ENCODE data around the gene GTSE1.
"Not testable (repeated sequence)": the region's sequence is repeated elsewhere in the genome, so short reads cannot be mapped to it uniquely, and the experiment has no call there.

Gene GTSE1, protein sequence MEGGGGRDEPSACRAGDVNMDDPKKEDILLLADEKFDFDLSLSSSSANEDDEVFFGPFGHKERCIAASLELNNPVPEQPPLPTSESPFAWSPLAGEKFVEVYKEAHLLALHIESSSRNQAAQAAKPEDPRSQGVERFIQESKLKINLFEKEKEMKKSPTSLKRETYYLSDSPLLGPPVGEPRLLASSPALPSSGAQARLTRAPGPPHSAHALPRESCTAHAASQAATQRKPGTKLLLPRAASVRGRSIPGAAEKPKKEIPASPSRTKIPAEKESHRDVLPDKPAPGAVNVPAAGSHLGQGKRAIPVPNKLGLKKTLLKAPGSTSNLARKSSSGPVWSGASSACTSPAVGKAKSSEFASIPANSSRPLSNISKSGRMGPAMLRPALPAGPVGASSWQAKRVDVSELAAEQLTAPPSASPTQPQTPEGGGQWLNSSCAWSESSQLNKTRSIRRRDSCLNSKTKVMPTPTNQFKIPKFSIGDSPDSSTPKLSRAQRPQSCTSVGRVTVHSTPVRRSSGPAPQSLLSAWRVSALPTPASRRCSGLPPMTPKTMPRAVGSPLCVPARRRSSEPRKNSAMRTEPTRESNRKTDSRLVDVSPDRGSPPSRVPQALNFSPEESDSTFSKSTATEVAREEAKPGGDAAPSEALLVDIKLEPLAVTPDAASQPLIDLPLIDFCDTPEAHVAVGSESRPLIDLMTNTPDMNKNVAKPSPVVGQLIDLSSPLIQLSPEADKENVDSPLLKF

DNA sequence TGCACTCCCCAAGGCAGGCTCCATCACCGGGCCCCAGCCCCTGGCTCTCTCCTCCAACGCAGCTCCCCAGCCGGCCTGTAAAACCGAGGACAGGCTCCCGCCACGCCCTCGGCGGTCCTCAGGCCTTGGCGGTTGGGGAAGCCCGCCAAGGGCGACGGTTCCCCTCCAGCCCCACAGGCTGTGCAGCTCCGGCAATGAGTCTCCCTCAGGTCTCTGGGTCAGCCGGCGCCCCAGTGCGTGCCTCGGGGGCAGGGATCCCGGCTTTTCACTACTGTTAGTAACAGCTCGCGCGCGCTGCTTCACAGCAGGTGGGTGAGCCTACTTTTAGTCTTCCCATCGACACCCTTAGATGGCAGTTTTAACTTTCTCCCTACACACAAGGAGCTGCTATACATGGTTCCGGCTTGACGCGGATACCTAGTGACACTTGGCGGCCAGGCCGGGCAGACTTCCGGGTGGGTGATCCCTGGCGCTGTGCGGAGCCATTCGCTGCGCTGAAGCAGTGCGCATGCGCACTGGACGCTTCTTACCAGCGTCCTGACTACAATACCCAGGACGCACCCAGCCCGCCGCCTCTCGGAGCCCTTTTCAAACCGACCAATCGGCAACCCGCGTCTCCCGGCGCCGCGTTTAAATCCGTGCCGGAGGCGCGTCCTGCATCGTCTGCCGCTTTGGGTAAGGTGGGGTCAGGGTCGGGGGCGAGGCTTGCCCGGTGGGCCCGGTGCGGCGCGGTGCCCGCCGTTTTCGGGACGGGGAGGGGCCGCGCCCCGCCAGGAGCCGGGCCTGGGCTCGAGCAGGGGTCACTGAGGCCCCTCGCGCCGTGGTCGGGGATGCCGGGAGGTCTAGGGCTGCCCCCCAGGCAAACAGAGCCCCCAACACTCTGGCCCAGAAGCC, at the start of gene GTSE1:
GTSE1 (plus strand) TSS at position 614 of the 894 bp plus-strand sequence. CDS start 531 bp downstream, outside the sequence.
- DNase-seq: peak; percentile 96

DNA sequence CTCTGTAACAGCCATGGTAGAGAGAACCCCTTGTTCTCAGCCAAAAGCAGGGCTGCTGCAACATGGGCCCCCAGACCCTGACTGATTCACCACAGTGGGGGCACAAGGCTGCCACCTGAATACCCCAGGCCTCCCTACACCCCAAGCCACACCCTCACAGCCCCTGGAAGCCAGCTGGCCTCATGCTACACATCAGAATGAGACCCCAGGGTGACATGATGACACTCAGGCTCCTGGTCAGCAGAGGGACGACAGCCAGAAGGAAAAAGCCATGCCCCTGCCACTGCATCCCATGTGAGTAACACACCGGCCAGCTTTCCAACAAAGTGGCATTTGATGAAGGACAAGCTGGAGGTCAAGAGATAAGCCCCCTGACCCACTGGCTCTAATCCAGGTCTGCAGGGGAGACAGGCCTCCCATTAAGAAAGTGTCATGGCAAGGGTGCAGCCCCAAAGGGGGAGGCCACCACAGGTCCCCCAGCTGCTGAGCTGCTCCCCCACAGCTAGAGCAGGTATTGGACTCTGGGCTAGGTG, 49.2 kb upstream of the GTSE1 start:
- DNase-seq: no peak

DNA sequence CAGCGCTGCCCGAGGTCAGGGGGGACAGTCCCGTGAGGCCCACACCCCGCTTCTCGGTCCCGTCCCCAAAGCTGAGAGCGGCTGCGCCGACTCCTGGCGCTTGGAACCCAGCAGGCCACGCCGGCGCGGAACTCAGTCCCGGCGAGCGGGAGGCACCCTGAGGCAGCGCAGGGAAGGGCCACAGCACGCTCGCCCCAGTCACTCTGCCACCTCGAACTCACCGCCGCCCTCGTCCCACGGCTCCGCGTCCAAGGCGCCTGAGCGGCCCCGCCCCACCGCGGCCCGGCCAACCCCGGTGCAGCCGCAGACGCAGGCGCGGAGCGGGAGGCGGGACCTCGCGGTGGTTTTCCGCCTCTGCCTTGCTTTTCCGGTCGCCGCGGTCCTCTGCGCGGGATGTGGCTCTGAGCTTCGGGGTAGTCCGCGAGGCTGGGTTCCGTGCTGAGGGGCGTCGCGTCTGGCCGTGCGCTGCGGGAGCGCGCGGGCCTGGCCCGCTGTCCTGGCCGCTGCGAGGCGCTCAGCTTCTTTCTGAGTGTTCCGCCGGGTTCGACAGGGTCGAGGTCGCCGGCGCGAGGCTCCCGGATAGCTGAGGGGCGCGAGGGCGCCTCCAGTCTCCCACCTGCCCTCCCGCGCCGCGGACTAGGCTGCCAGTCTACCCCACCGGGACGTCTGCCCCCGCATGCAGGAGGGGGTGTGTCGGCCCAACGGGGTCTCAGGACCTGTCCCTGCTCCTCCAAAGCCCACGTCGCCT, 46.5 kb upstream of the GTSE1 start, which contains the start of gene CDPF1:
CDPF1 (minus strand) TSS at position 259 of the 748 bp plus-strand sequence. CDS start 2,009 bp downstream, outside the sequence.
- DNase-seq: peak; percentile 89

DNA sequence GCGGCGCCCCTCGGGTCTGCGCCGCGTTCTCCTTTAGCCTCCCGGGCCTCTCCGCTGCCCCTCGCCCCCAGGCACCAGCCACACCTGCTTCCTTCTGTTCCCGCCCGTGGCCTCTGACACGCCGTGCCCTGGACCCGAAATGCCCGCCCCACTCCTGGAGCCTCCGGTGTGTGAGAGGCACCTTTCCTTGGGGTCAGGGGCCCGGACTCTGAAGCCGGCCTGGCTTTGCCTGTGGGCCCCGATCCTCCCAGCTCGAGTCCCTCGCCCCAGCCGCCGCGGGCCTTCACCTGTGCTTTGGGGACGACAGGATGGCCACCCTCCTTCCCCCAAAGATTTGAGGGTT, 45.9 kb upstream of the GTSE1 start:
- DNase-seq: no peak

DNA sequence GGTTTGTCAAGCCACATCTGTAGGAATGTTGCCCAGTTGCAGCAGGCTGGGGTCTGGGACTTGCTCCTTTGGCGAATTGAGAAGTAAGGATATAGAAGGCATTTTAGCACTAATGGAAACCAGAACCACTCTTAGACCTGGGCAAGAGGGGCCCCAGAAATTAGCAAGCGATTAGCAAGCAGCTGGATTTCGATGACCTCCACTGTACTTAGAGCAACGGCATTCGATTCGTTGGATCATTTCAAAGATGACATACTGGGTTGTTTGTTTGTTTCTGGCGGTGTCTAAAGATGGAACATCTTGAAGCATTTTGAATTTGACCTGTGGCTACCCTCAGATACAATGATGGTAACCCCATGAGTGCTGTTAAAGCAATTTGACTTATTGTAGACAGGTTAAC, 45.4 kb upstream of the GTSE1 start:
- DNase-seq: no peak

DNA sequence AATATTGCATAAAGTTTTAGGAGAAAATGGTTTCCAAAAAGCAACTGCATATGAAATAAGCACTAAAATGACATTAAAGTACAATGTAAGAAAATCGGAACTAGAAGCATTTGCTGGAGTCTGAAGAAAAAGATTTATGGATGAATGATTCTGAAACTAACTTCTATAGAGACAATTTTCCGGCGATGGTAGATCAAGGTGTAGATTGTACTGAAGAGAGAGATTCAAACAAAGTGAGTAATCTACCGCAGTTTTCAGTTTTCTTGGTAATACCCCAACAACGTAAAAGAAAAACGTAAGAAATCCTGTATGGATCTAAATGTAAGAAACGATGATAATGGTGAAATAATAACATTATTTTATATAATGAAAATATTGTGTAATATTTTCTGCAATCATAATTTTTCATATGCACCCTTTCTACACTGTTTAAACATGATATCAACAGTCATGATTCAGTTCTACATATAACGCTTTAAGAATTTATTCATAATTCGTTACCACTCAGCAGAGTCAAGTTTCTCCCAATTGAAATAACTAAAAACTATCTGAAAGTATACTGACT, 44.8 kb upstream of the GTSE1 start:
- no peak for DNase-seq

DNA sequence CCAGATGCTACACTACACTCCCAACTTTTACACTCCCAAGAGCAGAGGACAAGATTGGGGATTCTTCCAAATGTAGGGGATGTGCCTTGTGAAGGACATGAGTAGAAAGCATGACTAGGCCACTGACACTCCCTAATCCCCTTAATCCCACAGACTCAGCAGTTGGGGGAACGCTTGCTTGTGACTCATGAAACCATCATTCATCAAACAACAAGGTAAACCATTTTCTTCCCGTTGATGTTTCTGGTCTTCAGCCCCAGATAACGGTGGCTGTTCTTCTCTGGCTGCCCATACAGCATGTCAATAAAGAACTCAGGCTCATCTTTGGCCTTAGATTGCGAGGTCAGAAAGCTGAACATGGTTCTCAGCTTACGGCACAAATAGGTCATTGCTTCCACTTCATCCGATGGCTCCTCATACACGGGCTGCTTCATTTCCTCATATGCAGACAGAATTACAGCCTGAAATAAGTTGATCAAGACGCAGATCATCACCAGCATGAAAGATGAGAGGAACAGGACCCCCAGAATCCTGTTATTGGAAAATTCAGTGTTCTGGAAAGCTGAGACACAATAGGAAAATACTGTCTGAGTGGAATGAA, 40.2 kb upstream of the GTSE1 start:
- no peak for DNase-seq

DNA sequence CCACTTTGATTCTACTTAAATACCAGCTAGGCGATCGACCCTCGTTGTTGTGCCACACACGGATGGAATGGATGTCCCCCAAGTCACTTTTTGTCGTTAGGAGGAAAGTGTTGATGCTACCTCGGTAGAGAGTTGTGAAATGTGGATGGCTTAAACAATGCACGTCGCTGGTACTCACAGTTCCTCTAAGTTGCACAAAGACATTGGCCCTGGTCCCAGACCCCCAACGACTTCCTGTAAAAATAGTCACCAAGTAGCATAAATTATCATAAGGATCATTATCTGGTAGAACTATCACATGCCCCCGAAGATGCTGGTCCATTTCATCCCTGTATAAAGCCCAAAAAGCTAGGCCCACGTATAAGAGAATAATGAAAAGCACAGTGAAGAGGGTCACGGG, 37.3 kb upstream of the GTSE1 start:
- DNase-seq: no peak

DNA sequence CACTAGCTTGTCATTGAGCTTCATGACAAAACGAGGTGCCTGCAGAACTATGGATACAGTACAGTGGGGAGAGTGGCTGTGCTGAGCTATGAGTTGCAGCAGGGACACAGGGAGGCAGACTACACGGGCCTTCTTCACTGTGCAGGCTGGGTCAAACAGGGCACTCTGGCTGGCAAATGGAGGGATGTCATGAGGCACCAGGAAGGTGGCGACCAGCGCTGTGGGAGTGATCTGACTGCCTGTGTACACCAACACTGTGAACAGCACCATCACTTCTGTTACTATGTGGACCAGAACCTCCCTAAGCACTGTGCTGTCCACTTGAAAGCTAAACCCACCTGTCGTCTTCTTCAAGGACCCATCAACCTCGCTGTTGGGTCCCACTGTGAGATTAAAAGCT, 36.6 kb upstream of the GTSE1 start:
- no peak for DNase-seq

DNA sequence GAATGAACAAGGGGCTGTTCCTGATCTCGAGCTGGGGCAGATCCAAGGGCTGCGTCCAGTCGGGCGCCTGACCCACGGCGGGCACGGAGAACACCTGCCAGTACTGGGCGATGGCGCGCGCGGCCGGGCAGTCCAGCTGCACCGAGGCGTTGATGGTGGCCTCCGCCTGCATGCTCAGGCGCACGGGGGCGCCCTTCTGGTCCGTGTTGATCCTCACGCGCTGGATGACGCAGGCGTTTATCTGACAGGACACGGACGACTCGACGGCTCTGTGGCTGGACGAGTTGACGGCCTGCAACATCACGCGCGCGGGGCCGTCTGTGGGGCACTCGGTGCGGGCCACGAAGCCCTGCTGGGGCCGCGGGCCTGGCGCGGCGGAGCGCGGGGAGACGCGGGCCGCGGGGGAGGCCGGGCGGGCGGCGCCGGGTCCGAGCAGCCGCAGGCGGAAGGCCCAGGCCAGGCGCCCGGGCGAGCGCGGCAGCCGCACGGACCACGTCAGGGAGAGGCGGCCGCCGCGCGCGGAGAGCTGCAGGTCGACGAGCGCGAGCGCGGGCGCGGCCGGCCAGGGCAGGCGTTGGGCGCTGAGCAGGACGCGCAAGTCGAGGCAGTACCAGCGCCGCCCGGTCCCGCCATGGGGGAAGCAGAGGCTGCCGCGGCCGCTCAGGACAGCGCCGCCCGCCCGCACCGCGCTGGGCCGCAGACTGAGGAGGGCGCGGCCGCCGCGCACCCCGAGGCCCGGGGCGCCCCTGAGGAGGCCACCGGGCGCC, 34.0 kb upstream of the GTSE1 start:
- peak; percentile 9 for DNase-seq

DNA sequence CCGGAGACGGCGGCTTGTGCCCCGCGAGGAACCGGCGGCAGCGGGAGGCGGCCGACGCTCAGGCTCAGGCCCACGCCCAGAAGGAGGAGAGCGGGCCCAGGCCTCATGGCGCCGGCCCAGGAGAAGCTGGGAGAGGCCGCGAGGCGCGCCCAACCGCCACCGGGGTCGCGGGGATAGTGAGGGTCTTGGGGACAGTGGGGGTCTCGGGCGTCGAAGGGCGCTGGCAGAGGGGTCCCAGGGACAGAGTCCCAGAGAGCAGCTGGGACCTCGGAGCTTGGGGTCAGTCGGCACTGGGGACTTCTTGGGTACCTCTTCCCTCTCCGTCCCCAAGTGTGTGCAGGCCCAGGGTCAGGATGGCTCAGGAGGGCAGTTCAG, 33.5 kb upstream of the GTSE1 start, which contains the start of gene PKDREJ:
PKDREJ (minus strand) TSS at position 128 of the 375 bp plus-strand sequence; CDS start at position 107, 21 bp downstream.
- no peak for DNase-seq

DNA sequence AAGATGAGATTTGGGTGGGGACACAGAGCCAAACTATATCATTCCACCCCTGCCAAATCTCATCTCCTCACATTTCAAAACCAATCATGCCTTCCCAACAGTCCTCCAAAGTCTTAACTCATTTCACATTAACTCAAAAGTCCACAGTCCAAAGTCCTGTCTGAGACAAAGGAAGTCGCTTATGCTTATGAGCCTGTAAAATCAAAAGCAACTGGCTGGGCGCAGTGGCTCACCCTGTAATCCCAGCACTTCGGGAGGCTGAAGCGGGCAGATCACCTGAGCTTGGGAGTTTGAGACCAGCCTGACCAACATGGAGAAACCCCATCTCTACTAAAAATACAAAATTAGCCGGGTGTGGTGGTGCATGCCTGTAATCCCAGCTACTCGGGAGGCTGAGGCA, 32.1 kb upstream of the GTSE1 start:
- not testable (repeated sequence) for DNase-seq

DNA sequence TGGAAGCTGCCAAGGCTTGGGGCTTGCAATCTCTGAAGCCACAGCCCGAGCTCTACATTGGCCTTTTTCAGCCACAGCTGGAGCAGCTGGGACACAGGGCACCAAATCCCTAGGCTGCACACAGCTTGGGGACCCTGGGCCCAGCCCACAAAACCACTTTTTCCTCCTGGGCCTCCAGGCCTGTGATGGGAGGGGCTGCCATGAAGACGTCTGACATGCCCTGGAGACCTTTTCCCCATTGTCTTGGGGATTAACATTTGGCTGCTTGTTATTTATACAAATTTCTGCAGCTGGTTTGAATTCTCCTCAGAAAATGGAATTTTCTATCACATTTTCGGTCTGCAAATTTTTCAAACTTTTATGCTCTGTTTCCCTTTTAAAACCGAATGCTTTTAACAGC, 31.0 kb upstream of the GTSE1 start:
- DNase-seq: not testable (repeated sequence)

DNA sequence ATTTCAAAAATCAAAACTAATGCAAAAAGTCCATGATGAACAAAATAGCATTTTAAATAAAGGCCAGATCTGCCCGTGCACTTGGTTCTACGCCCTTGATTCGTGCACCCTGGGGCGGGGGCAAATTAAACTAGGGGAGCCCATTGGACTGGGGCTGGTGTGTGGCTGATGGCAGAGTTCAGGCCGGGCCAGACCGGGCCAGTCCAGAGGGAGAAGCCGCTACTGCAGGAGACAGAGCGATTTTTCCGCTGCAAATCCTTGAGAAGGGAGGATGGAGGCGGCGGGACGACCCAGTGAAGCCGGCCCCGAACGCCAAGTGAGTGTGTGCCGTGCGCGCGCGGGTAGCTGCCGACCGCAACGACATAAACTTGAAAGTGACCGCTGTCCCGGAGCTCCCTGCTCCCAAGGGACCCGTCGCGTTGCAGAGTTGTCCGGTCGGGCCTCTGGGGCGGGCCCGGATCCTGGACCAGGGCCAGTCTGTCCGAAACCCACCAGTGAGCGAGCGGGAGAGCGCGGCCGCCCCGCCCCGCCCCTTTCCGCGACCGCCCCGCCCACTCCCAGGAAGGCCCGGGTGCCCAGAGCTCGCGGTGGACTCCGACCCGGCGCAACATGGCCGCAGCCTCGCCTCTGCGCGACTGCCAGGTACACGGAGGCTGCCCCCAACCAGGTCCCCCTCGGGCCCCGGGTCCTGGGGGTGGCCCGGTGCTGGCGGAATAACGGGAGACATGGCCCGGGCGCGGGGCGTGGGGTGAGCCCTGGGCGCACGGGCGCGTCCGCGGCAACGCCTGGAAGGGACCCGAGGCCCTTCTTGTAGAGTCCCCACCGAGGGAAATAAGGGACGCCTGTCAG, 29.0 kb upstream of the GTSE1 start, which contains the start of gene TTC38:
TTC38 (plus strand) TSS at position 578 of the 849 bp plus-strand sequence; CDS start at position 610, 32 bp downstream.
- peak; percentile 32 for DNase-seq

DNA sequence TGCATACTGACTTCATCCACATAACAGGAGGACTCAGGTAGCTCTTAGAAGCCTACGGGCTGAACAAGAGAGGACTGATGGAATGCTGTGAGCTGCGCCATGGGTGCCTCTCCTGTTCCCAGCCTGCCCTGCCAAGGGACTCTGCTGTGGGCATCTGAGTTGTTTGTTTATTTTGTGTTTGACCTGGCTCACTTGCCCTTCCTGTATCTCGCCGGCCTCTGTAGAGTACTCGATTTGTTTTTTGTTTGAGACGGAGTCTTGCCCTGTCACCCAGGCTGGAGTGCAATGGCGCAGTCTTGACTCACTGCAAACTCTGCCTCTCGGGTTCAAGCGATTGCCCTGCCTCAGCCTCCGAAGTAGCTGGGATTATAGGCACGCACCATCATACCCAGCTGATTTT, 27.1 kb upstream of the GTSE1 start:
- DNase-seq: no peak

DNA sequence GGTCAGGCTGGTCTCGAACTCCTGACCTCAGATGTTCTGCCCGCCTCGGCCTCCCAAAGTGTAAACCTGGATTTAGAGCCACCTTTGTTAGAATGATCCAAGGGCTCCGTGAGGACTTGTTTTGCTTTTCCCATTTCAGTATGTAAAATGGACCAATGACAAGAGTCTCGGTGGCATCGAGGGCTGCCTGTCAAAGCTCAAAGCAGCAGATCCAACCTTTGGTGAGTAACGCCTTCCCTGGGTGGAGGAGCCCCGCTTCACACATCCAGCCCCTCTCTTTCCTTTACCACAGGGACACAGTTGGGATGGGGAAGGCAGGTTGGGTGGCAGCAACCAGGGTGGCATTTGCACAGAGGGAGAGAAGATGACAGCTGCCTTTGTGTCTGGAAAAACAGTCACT, 24.5 kb upstream of the GTSE1 start:
- DNase-seq: no peak

DNA sequence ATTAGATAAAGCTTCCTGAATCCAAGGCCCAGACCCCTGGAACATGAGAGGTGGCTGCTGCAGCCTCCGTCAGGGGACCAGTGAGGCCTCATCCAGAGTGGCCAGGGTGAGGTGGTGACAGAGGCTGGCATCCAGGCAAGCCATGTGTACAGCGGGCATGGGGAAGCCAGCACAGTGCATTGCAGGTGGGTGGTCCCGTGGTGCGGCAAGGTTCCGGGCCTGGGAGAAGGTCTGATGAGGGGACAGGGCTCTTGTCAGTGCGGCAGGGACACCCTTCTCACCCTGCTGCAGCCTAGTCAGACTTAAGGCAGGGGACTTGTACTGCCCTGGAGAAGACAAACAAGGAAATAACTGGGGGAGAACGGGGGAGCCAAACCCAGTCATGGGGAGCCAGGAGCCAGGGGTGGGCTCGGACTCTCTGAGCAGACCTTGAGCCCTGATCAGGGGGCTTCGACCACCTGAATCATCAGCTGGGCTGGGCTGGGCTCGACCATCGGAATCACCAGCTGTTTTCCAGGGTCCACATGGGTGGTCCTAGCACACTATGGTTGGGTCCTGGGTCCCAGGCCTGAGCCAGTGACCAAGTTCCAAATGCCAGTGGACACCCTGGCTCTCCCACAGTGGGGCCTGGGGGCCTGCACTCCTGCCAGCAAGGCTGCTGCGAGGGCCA, 23.8 kb upstream of the GTSE1 start:
- DNase-seq: no peak

DNA sequence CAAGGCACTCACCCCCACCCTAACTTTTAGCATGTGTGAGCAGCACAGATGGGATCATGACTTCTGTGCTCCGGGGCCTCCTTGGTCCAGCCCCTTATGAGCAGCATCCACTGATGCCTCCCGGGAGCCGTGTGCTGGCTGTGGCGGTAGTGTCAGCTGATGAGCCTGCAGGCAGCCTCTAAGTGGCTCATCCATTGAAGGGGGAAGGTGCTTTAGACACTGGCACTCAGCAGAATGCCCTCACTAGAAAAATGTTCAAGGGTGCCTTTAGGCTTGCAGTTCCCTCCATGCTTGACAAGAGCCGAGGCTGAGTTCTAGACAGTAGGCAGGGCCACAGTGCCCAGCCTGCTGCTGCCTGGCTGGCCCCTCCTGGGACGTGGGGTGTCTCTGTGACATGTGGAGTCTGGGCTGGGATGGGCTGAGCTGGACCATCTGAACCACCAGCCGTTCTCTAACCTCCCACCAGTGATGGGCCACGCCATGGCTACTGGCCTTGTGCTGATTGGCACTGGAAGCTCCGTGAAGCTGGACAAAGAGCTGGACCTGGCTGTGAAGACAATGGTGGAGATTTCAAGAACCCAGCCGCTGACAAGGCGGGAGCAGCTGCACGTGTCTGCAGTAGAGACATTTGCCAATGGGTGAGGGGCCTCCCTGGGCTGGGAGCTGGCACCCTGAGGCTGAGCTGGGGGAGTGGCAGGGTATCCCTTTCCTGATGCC, 23.1 kb upstream of the GTSE1 start:
- no peak for DNase-seq

All from activated CD4-positive, alpha-beta T cell treated with anti-CD3 and anti-CD28 coated beads, Interleukin-2, amount 50 U/mL, for 1 hour (primary cell).